Colon (tissue), 2 donors: Measurements from ENCODE around the gene PGM5.

ENCODE experiments used
- FAIRE-seq: peaks from 2 replicates; lab custom pipeline; 2012; peaks lifted over from hg19 to GRCh38; lab: Jason Lieb, UNC
- donor health status: control.
- donor health status: control.

PGM5 gene

GRCh38 chr9:68437785-68438184 lies 81.4 kb downstream of the PGM5 start:
- FAIRE-seq: no peak

GRCh38 chr9:68443624-68444023 lies 87.2 kb downstream of the PGM5 start:
- no peak for FAIRE-seq

- FAIRE-seq: no peak
Measured at GRCh38 chr9:68446836-68447235, 90.4 kb downstream of the PGM5 start.

GRCh38 chr9:68447611-68448010 lies 91.2 kb downstream of the PGM5 start:
- no peak for FAIRE-seq

- no peak for FAIRE-seq
Measured at GRCh38 chr9:68454579-68455334, 98.3 kb downstream of the PGM5 start.

- FAIRE-seq: no peak
Measured at GRCh38 chr9:68455451-68455850, 99.0 kb downstream of the PGM5 start.

- no peak for FAIRE-seq
Measured at GRCh38 chr9:68457803-68458202, 101.4 kb downstream of the PGM5 start.

GRCh38 chr9:68458918-68459317 lies 102.5 kb downstream of the PGM5 start:
- no peak for FAIRE-seq

- FAIRE-seq: no peak
Measured at GRCh38 chr9:68462105-68462775, 105.8 kb downstream of the PGM5 start.

GRCh38 chr9:68470067-68470466 lies 113.7 kb downstream of the PGM5 start:
- no peak for FAIRE-seq

GRCh38 chr9:68470634-68471033 lies 114.2 kb downstream of the PGM5 start:
- no peak for FAIRE-seq

- no peak for FAIRE-seq
Measured at GRCh38 chr9:68472119-68472518, 115.7 kb downstream of the PGM5 start.

- no peak for FAIRE-seq
Measured at GRCh38 chr9:68473790-68474189, 117.4 kb downstream of the PGM5 start.

- no peak for FAIRE-seq
Measured at GRCh38 chr9:68476422-68476821, 120.0 kb downstream of the PGM5 start.

- FAIRE-seq: no peak
Measured at GRCh38 chr9:68476847-68477246, 120.4 kb downstream of the PGM5 start.

GRCh38 chr9:68480807-68481206 lies 124.4 kb downstream of the PGM5 start:
- FAIRE-seq: no peak

- no peak for FAIRE-seq
Measured at GRCh38 chr9:68482548-68482947, 126.1 kb downstream of the PGM5 start.

GRCh38 chr9:68488126-68488525 lies 131.7 kb downstream of the PGM5 start:
- FAIRE-seq: no peak

- no peak for FAIRE-seq
Measured at GRCh38 chr9:68489646-68490045, 133.2 kb downstream of the PGM5 start.

- no peak for FAIRE-seq
Measured at GRCh38 chr9:68492806-68493205, 136.4 kb downstream of the PGM5 start.

GRCh38 chr9:68493541-68493940 lies 137.1 kb downstream of the PGM5 start:
- no peak for FAIRE-seq

GRCh38 chr9:68493958-68494577 lies 137.7 kb downstream of the PGM5 start:
- FAIRE-seq: no peak

GRCh38 chr9:68495247-68495646 lies 138.8 kb downstream of the PGM5 start:
- FAIRE-seq: no peak
